H1 (cell line): ENCODE results near the gene NMUR1. TPM values are rescaled to one million over a fixed set of nuclear protein-coding genes. Genes with fewer than 3 reads are reported as not detected.

ENCODE experiments used
- RAD21 ChIP-seq, 2 experiments: IDR thresholded peaks in 1 of 2; conservative IDR thresholded peaks in 1 of 2; 2 replicates each; pipeline ENCODE4 v1.6.1; 2011; ENCODE audit warnings: low read depth in 2 of 2, low read length in 2 of 2, improper control_type of control experiment in 1 of 2, inconsistent platforms in 1 of 2, mild to moderate bottlenecking in 1 of 2, moderate library complexity in 1 of 2
- SIX5 ChIP-seq: IDR thresholded peaks from 2 replicates; pipeline ENCODE4 v1.6.1; 2011; ENCODE audit warnings: mild to moderate bottlenecking, low read depth, low read length
- SRF ChIP-seq: IDR thresholded peaks from 2 replicates; pipeline ENCODE4 v1.6.1; 2011; ENCODE audit warnings: mild to moderate bottlenecking, low read depth, low read length, moderate library complexity
- TBP ChIP-seq: IDR thresholded peaks from 2 replicates; pipeline ENCODE4 v1.6.1; 2011; ENCODE audit warnings: low read depth, low read length, improper control_type of control experiment
- polyA plus RNA-seq, 7 experiments: library from polyadenylated mRNA; depleted of rRNA in 3 of 7; stranded (reverse) in 5 of 7; unstranded in 2 of 7; fragments of >200 nt in 5 of 7; fragments of 200-250 nt in 2 of 7; gene quantifications; 1 replicate in 5 of 7; 2 replicates in 1 of 7; 4 replicates in 1 of 7; pipeline versions ENCODE4 v1.2.1 to v1.2.3, GENCODE V29; 2011 to 2013; ENCODE audit warnings: missing spikeins in 2 of 7, mixed read lengths in 2 of 7
- total RNA-seq: library from RNA; stranded (reverse); fragmentation: NEBNext Ultra II Directional; extraction: Animal tissue kit (Norgen Biotek cat#: 25700); gene quantifications from 2 replicates; pipeline ENCODE4 v1.2.1, GENCODE V29; 2021

Gene NMUR1
- total and polyA plus RNA-seq, 2 of the 8 experiments (the other 6 are each of a cell fraction or from before 2014, with no cell fraction given): 0.56 to 1.5 TPM

GRCh38 chr2:231563378-231563961 lies 33.2 kb upstream of the NMUR1 start (continued):
- TF ChIP-seq TBP (no peak), SRF (no peak), RAD21 (IDR thresholded peaks at IDR 0.05 in 1 of 2, conservative IDR thresholded peaks at IDR 0.05 in 1 of 2; ENCODE audit: low read depth in 2 of 2, low read length in 2 of 2) (peak; percentile 92), SIX5 (no peak)
